HuH-7 (cell line): Measurements from ENCODE around the gene TGM3.

Experiments
- DNase-seq: peaks from one replicate; pipeline ENCODE4 v3.0.0; 2011; ENCODE audit warnings: low spot score

TGM3 gene

DNA sequence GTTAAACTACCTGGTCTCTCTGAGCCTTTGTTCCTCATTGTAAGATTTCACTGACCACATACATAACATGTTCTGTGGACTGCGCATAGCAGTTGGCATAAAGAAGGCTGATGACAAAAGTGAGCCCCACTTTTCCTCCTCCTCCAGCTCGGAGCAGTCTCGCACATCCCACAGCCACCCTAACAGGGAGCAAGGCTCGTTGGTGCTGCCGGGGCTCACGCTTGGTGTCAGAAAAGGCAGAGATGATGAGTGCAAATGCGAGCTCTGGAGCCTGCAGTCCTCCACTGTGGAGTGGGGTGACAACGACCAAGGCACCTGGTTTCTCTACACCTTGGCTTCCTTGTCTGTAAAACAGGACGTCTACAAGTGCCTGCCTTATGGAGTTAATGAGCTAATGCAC lies 9.7 kb downstream of the TGM3 start:
- DNase-seq, result no peak

- peak; percentile 44 for DNase-seq
These were observed 10.1 kb downstream of the TGM3 start for GRCh38 chr20:2305946-2306345.

GRCh38 chr20:2307136-2307535 lies 11.3 kb downstream of the TGM3 start:
- DNase-seq, result no peak

GRCh38 chr20:2311329-2311728 lies 15.5 kb downstream of the TGM3 start:
- no peak for DNase-seq

DNA sequence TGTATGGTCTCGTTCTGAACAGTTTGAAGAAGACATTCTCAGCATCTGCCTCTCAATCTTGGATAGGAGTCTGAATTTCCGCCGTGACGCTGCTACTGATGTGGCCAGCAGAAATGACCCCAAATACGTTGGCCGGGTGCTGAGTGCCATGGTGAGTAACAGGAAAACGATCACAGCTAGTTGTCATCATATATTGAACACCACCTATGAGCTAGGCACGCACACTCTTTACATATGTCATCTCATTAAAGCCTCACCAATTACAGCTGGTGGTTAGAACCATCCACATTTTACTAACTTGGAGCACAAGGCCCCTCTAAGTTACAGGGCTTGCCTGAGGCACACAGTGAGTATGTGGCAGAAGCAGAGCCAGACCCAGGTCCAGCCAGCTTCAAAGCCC lies 17.1 kb downstream of the TGM3 start:
- DNase-seq, result no peak

DNA sequence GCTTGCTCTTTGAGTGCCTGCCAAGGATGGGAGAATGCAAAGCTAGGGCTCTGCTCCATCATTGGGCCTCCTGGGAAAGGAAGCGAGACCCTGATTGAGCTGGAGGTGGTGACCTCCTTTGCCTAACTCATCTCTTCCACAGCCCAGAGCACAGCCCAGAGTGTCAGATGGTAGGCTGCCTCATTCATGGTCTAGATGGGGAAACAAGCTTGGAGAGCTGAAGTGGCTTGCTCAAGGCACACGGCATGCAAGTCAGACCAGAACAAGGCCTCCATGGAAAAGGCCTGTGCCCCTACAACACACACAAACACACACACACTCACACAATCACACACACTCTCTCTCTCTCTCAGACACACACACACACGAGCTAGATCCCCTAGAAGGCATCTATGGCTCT lies 17.5 kb downstream of the TGM3 start:
- DNase-seq, result no peak

DNA sequence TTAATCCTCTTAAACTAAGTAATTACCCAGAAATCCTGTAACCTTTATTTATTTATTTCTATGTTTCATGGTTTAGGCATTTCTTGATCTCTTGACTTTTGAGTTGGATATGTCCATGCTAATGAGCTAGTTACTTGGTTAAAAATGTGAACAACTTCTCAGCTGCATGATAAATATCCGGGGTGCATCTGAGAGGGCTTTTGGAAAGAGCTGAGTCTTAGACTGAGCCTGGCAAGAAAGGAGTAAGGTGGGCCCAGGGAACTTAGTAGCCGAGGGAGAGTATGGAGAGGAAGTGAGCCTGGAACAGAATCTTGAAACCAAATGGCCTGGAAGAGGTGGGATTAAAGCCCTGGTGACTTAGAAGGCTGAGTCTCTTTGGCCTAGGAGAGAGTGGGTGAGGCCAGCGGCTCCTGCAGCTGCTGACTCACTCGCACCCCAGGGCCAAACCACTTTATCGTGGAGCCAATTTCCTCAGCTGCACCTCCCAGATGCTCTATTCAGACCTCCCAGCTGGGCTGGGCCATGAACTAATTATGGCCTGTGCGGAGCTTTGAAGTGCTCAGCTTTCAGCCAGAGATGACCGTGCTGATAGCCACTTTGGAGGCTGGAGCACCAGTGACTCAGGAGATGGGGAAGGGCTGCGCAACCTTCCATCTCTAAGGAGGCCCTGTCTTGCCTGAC lies 19.1 kb downstream of the TGM3 start:
- DNase-seq, result no peak

- no peak for DNase-seq
These were observed 19.6 kb downstream of the TGM3 start for GRCh38 chr20:2315440-2315778.

DNA sequence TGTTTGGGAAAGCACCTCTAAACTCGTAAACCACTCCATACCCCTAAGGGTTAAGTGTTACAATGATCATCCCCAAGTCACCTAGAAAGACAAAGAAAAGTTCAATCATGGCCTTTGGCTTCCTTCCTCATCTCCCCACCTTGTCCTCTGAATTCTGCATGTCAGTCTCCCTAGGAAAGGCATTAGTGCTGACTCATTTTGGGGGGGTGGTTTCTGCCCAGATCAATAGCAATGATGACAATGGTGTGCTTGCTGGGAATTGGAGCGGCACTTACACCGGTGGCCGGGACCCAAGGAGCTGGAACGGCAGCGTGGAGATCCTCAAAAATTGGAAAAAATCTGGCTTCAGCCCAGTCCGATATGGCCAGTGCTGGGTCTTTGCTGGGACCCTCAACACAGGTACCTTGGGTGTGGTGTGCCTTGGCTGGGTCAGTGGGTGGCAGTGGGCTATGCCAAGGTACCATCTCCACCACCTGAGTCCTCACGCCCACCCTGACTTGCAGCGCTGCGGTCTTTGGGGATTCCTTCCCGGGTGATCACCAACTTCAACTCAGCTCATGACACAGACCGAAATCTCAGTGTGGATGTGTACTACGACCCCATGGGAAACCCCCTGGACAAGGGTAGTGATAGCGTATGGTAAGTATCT lies 21.2 kb downstream of the TGM3 start:
- no peak for DNase-seq

GRCh38 chr20:2320813-2321658 lies 25.2 kb downstream of the TGM3 start:
- no peak for DNase-seq

DNA sequence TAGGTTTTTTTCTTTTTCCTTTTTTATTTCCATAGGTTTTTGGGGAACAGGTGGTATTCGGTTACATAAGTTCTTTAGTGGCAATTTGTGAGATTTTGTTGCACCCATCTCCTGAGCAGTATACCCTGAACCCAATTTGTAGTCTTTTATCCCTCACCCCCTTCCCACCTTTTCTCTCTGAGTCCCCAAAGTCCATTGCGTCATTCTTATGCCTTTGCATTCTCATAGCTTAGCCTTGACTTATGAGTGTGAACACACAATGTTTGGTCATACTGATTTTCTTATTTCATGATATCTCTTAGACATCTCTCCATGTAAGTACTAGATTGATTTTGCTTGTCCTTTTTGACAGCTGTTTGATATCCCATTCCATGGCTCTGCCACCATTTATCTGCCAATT lies 27.2 kb downstream of the TGM3 start:
- no peak for DNase-seq

DNA sequence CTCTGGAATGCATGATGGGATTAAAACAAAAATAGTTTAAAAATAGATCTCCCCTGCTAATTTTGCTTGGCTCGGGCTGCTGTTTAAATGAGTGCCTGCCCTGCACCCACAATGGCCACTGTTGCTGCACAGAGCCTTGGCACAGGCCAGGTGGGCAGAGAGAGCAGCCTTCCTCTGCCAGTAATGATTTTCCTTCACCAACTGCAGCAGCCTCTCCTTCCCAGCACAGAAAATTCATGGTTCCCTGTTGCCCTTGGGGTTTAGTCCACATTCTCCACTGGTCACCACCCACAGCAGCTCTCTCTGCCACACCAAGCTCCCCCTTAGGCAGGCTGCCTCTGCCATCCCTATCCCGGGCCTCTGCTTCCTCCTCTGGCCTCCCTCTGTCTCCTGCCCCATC lies 30.2 kb downstream of the TGM3 start:
- DNase-seq, result no peak

GRCh38 chr20:2327620-2328555 lies 32.1 kb downstream of the TGM3 start:
- DNase-seq, result no peak

- peak; percentile 43 for DNase-seq
These were observed 33.5 kb downstream of the TGM3 start for GRCh38 chr20:2329286-2329685.

GRCh38 chr20:2330090-2330695 lies 34.4 kb downstream of the TGM3 start:
- DNase-seq, result peak; percentile 54

DNA sequence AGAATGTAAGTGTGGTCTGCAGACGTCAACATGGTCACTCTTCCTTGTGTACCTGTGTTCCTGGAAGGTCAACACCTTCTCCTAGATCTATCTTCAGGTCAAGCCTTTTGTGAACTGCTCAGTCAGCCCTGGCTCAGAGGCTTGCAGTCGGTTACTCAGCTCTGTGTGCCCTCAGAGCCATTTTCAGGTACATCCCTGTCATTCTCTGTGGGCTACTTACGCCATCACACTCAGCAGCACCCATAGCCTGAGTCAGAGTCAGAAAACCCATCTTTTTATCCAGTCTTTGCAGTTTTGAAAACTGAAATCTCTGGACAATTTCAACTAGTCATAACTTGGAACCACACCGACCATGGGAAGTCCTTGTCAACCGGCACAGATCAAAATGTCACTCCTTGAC lies 35.3 kb downstream of the TGM3 start:
- no peak for DNase-seq

- no peak for DNase-seq
These were observed 36.2 kb downstream of the TGM3 start for GRCh38 chr20:2331901-2332565.

DNA sequence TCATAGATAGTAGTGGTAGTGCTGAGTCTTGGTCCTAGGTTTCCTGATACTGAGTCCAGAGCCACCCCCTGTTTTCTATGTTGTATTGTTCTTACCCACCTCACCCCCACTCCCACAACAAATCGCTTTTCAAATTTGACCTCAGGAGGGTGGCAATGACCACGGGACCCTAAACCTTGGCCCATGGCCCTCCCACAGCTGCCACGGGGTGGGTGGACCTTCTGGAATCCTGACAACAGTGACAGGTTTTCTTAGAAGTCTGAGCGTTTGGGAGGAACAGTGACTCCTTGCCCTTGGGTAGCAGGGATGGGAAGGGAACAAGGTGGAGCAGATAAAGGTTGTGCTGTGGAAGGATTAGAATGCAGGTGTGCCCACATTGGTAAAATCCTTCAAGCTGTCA lies 36.9 kb downstream of the TGM3 start:
- no peak for DNase-seq

GRCh38 chr20:2333821-2334220 lies 38.0 kb downstream of the TGM3 start:
- DNase-seq, result no peak

DNA sequence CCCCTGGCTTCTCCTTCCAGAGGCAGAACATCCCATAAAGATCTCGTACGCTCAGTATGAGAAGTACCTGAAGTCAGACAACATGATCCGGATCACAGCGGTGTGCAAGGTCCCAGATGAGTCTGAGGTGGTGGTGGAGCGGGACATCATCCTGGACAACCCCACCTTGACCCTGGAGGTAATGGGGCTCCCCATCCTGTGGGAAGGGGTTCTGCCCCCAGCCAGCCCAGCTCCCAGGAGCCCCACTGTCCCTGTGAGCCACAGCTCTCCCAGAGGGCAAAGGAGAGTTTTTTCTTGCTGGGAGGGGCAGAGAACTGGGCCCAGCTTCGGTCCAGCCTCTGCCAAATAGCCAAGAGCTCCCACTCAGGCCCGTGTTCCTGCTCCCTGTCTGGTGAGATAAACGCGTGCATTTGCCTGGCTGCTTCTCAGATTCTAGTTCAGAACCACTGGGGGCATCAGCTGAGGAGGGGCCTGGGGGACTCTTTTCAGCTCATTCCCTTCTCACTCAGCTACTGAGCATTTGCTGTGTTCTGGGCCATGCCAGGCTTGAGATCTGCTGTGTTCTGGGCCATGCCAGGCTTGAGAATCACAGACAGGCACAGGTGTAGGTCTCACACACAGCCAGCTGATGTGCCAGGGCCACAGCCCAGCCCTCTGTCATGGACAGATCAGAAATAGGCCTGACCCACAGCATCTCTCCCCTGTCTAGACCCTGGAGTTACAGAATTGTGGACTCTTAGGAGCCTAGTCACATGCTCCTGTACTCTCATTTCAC lies 39.5 kb downstream of the TGM3 start:
- no peak for DNase-seq
